Lower lobe of right lung (tissue), 2 donors: ENCODE results near the gene VRK1. TPM values are rescaled to one million over a fixed set of nuclear protein-coding genes. Genes with fewer than 3 reads are reported as not detected.

ENCODE experiments used
- ATAC-seq, 2 donors: fragments of 200-7000 bp; cut with Tn5 transposase; one replicate each; pipeline ENCODE4 v1.9.1; 2020 to 2022; ENCODE audit warnings: mild to moderate bottlenecking in 2 of 2, moderate library complexity in 2 of 2
- DNase-seq: peaks from one replicate; pipeline ENCODE4 v3.0.0-alpha.2; 2020
- H3K27ac ChIP-seq: fragments of 200-600 bp; one replicate; pipeline ENCODE4 v1.8.0; 2022
- H3K27me3 ChIP-seq: fragments of 200-600 bp; one replicate; pipeline ENCODE4 v1.8.0; 2022; ENCODE audit warnings: low read depth
- H3K36me3 ChIP-seq: fragments of 200-600 bp; one replicate; pipeline ENCODE4 v1.8.0; 2022; ENCODE audit warnings: mild to moderate bottlenecking
- H3K4me1 ChIP-seq: fragments of 200-600 bp; one replicate; pipeline ENCODE4 v1.8.0; 2022
- H3K4me3 ChIP-seq: fragments of 200-600 bp; one replicate; pipeline ENCODE4 v1.8.0; 2022; ENCODE audit warnings: mild to moderate bottlenecking
- H3K9me3 ChIP-seq: fragments of 200-600 bp; one replicate; pipeline ENCODE4 v1.8.0; 2022
- CTCF ChIP-seq: fragments of 200-600 bp; IDR thresholded peaks from one replicate; pipeline ENCODE4 v1.8.0; 2022; ENCODE audit warnings: antibody characterized with exemption, mild to moderate bottlenecking
- intact Hi-C: fragments of 100-400 bp; cut with DNase I; formaldehyde crosslinking; loops from one replicate; pipeline ENCODE4 v1.11.0; 2022
- total RNA-seq: library from RNA; stranded (reverse); fragmentation: NEBNext Ultra II Directional; extraction: Animal tissue kit (Norgen Biotek cat#: 25700); gene quantifications from one replicate; pipeline ENCODE4 v1.2.1, GENCODE V29; 2021
- donor health status: DM: no; HTN: yes; CAD: no; lungs with severe emphysema.

Gene VRK1
- total RNA-seq, 1 donor from 2014 or later: 9.5 TPM

- DNase-seq (no peak), ATAC-seq (no peak)
- Histone ChIP-seq H3K27me3 (no peaks in the 10 kb centered on the region), H3K4me1 (no peaks in the 10 kb centered on the region), H3K36me3 (no peaks in the 10 kb centered on the region), H3K27ac (no peak overlapping the region), H3K4me3 (no peak overlapping the region), H3K9me3 (peaks cover 4% of the 10 kb centered on the region)
- intact Hi-C loops: no loop called here
- no peak for TF ChIP-seq CTCF
Observed at GRCh38 chr14:96911499-96912149, 114.4 kb downstream of the VRK1 start.

DNA sequence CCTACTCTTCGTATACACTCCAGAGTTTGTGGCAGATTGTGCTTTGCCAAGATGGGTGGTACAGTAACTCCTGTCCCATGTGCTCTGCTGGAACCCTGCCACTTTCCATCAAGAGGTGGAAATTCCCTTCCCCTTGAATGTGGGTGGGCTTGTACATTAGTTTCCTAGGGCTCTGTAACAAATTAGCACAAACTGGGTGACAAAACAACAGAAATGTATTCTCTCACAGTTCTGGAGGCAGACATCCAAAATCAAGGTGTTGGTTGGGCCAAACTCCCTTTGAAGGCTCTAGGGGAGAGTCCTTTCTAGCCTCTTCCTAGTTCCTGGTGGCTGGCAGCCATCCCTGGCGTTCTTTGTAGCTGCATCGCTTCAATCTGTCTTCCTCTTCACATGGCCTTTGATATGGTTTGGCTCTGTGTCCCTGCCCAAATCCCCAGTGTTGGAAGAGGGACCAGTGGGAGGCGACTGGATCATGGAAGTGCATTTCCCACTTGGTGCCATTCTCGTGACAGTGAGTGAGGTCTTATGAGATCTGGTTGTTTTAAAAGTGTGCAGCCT, 117.5 kb downstream of the VRK1 start:
- no peak for DNase-seq
- no peaks in the 10 kb centered on the region for H3K36me3 ChIP-seq
- ATAC-seq: no peak

DNA sequence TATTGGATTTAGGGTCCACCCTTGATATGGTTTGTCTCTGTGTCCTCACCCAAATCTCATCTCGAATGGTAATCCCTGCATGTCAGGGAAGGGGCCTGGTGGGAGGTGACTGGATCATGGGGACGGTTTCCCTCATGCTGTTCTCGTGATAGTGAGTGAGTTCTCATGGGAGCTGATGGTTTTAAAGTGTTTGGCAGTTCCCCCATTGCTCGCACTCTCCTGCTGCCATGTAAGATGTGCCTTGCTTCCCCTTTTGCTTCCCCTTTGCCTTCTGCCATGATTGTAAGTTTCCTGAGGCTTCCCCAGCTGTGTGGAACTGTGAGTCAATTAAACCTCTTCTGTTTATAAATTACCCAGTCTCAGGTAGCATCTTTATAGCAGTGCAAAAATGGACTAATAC, 118.3 kb downstream of the VRK1 start:
- Histone ChIP-seq H3K9me3 (no peaks in the 10 kb centered on the region), H3K4me3 (no peak overlapping the region), H3K27me3 (no peaks in the 10 kb centered on the region), H3K4me1 (no peaks in the 10 kb centered on the region), H3K36me3 (no peaks in the 10 kb centered on the region), H3K27ac (no peak overlapping the region)
- no peak for TF ChIP-seq CTCF
- DNase-seq (no peak), ATAC-seq (no peak)
- intact Hi-C loops: no loop called here

More for the DNA sequence above, 117.5 kb downstream of the VRK1 start:
- Histone ChIP-seq H3K9me3 (peaks cover 4% of the 10 kb centered on the region), H3K4me1 (no peaks in the 10 kb centered on the region), H3K27ac (no peak overlapping the region), H3K27me3 (no peaks in the 10 kb centered on the region), H3K4me3 (no peak overlapping the region)
- TF ChIP-seq CTCF: no peak
- intact Hi-C loops: no loop called here

- Histone ChIP-seq H3K4me1 (no peaks in the 10 kb centered on the region), H3K27ac (no peak overlapping the region), H3K4me3 (no peak overlapping the region), H3K27me3 (no peaks in the 10 kb centered on the region), H3K36me3 (no peaks in the 10 kb centered on the region), H3K9me3 (no peaks in the 10 kb centered on the region)
- intact Hi-C loops: no loop called here
- no peak for ATAC-seq
- no peak for DNase-seq
- no peak for TF ChIP-seq CTCF
Observed at GRCh38 chr14:96916751-96917150, 119.6 kb downstream of the VRK1 start.

GRCh38 chr14:96917442-96917963, 120.3 kb downstream of the VRK1 start:
- Histone ChIP-seq H3K27me3 (no peaks in the 10 kb centered on the region), H3K4me3 (no peak overlapping the region), H3K27ac (no peak overlapping the region), H3K9me3 (no peaks in the 10 kb centered on the region), H3K36me3 (no peaks in the 10 kb centered on the region), H3K4me1 (no peaks in the 10 kb centered on the region)
- TF ChIP-seq CTCF: no peak
- intact Hi-C loops: no loop called here
- DNase-seq (no peak), ATAC-seq (no peak)
